ENCODE results near the gene NOB1.

The NOB1 gene

GRCh38 chr16:69706975-69707340, 47.8 kb downstream of the NOB1 start:
- Histone ChIP-seq H4K91ac (ENCODE audit: low read depth, low read length, poor library complexity) (no peak overlapping the region), H3K9ac (ENCODE audit: low read depth, low read length, poor library complexity) (no peak overlapping the region), H3K4ac (ENCODE audit: low read length) (no peak overlapping the region), H3K4me1 (ENCODE audit: control insufficient read depth in 2 of 2, insufficient read depth in 1 of 2, low read depth in 1 of 2, low read length in 2 of 2) (no peaks in the 10 kb centered on the region), H3K36me3 (replicated peaks in 1 of 2; ENCODE audit: control insufficient read depth in 2 of 2, insufficient read depth in 2 of 2, low read length in 2 of 2) (peaks cover 3 to 57% of the 10 kb centered on the region in 2 donors), H2AFZ (ENCODE audit: low read length) (no peak overlapping the region), H3K9me3 (replicated peaks in 1 of 2; ENCODE audit: control insufficient read depth in 2 of 2, insufficient read depth in 1 of 2, low read depth in 1 of 2, low read length in 2 of 2) (no peaks in the 10 kb centered on the region), H2BK120ac (ENCODE audit: low read depth, low read length) (no peak overlapping the region), H3K79me1 (ENCODE audit: low read depth, low read length) (no peaks in the 10 kb centered on the region), H4K8ac (ENCODE audit: low read depth, low read length) (no peak overlapping the region), H2BK12ac (ENCODE audit: low read length) (no peak overlapping the region), H2AK5ac (ENCODE audit: low read depth, low read length) (no peak overlapping the region), H3K4me2 (ENCODE audit: insufficient read depth, low read length, poor library complexity, severe bottlenecking) (no peak overlapping the region), H3K14ac (ENCODE audit: low read length) (no peak overlapping the region), H3K27me3 (ENCODE audit: control insufficient read depth in 3 of 3, insufficient read depth in 3 of 3, low read depth in 1 of 3, low read length in 3 of 3) (no peaks in the 10 kb centered on the region), H3K4me3 (ENCODE audit: low read length in 2 of 2) (no peak overlapping the region), H3K18ac (ENCODE audit: low read length) (no peak overlapping the region), H3K23ac (ENCODE audit: low read depth, low read length, poor library complexity) (no peak overlapping the region), H2BK5ac (ENCODE audit: low read length) (no peak overlapping the region), H3K27ac (replicated peaks; ENCODE audit: low read length) (no peak overlapping the region), H2BK15ac (ENCODE audit: low read length) (no peak overlapping the region)
- no peak for DNase-seq (ENCODE audit: low spot score)
- no CpG with 5 or more reads among the region's 2 CpGs for WGBS, 2 donors (ENCODE audit: extremely low coverage in 2 of 2, insufficient read length in 2 of 2, insufficient replicate concordance in 1 of 2)

GRCh38 chr16:69706256-69706974, 48.3 kb downstream of the NOB1 start:
- Histone ChIP-seq H4K91ac (ENCODE audit: low read depth, low read length, poor library complexity) (no peak overlapping the region), H3K79me1 (ENCODE audit: low read depth, low read length) (no peaks in the 10 kb centered on the region), H3K14ac (ENCODE audit: low read length) (no peak overlapping the region), H2AK5ac (ENCODE audit: low read depth, low read length) (no peak overlapping the region), H3K4ac (ENCODE audit: low read length) (no peak overlapping the region), H2AFZ (ENCODE audit: low read length) (no peak overlapping the region), H2BK12ac (ENCODE audit: low read length) (no peak overlapping the region), H2BK5ac (ENCODE audit: low read length) (no peak overlapping the region), H3K9ac (ENCODE audit: low read depth, low read length, poor library complexity) (no peak overlapping the region), H3K36me3 (replicated peaks in 1 of 2; ENCODE audit: control insufficient read depth in 2 of 2, insufficient read depth in 2 of 2, low read length in 2 of 2) (peaks cover 5 to 53% of the 10 kb centered on the region in 2 donors), H3K9me3 (replicated peaks in 1 of 2; ENCODE audit: control insufficient read depth in 2 of 2, insufficient read depth in 1 of 2, low read depth in 1 of 2, low read length in 2 of 2) (no peaks in the 10 kb centered on the region), H3K4me1 (ENCODE audit: control insufficient read depth in 2 of 2, insufficient read depth in 1 of 2, low read depth in 1 of 2, low read length in 2 of 2) (no peaks in the 10 kb centered on the region), H2BK120ac (ENCODE audit: low read depth, low read length) (no peak overlapping the region), H4K8ac (ENCODE audit: low read depth, low read length) (no peak overlapping the region), H2BK15ac (ENCODE audit: low read length) (no peak overlapping the region), H3K27ac (replicated peaks; ENCODE audit: low read length) (no peak overlapping the region), H3K23ac (ENCODE audit: low read depth, low read length, poor library complexity) (no peak overlapping the region), H3K4me2 (ENCODE audit: insufficient read depth, low read length, poor library complexity, severe bottlenecking) (no peak overlapping the region), H3K27me3 (ENCODE audit: control insufficient read depth in 3 of 3, insufficient read depth in 3 of 3, low read depth in 1 of 3, low read length in 3 of 3) (no peaks in the 10 kb centered on the region), H3K4me3 (ENCODE audit: low read length in 2 of 2) (no peak overlapping the region), H3K18ac (ENCODE audit: low read length) (no peak overlapping the region)
- no CpG with 5 or more reads among the region's 1 CpG for WGBS, 2 donors (ENCODE audit: extremely low coverage in 2 of 2, insufficient read length in 2 of 2, insufficient replicate concordance in 1 of 2)
- DNase-seq (ENCODE audit: low spot score) = no peak

- H2AK5ac ChIP-seq (ENCODE audit: low read depth, low read length) = no peak overlapping the region
- no peaks in the 10 kb centered on the region for H3K79me1 ChIP-seq (ENCODE audit: low read depth, low read length)
- no peak for DNase-seq (ENCODE audit: low spot score)
- no peaks in the 10 kb centered on the region for H3K27me3 ChIP-seq (ENCODE audit: control insufficient read depth in 3 of 3, insufficient read depth in 3 of 3, low read depth in 1 of 3, low read length in 3 of 3)
- no peak overlapping the region for H2BK5ac ChIP-seq (ENCODE audit: low read length)
- H3K14ac ChIP-seq (ENCODE audit: low read length) = no peak overlapping the region
- H3K4me3 ChIP-seq (ENCODE audit: low read length in 2 of 2) = no peak overlapping the region
- H3K9ac ChIP-seq (ENCODE audit: low read depth, low read length, poor library complexity) = no peak overlapping the region
- H2AFZ ChIP-seq (ENCODE audit: low read length) = no peak overlapping the region
- H3K4me2 ChIP-seq (ENCODE audit: insufficient read depth, low read length, poor library complexity, severe bottlenecking) = no peak overlapping the region
- H2BK120ac ChIP-seq (ENCODE audit: low read depth, low read length) = no peak overlapping the region
- no peak overlapping the region for H3K4ac ChIP-seq (ENCODE audit: low read length)
- no peak overlapping the region for H3K27ac ChIP-seq (replicated peaks; ENCODE audit: low read length)
- H2BK15ac ChIP-seq (ENCODE audit: low read length) = no peak overlapping the region
- no peaks in the 10 kb centered on the region for H3K4me1 ChIP-seq (ENCODE audit: control insufficient read depth in 2 of 2, insufficient read depth in 1 of 2, low read depth in 1 of 2, low read length in 2 of 2)
- no peak overlapping the region for H2BK12ac ChIP-seq (ENCODE audit: low read length)
- WGBS, 2 donors (ENCODE audit: extremely low coverage in 2 of 2, insufficient read length in 2 of 2, insufficient replicate concordance in 1 of 2) = no CpG with 5 or more reads among the region's 2 CpGs
- no peak overlapping the region for H4K91ac ChIP-seq (ENCODE audit: low read depth, low read length, poor library complexity)
- no peak overlapping the region for H4K8ac ChIP-seq (ENCODE audit: low read depth, low read length)
- no peaks in the 10 kb centered on the region for H3K9me3 ChIP-seq (replicated peaks in 1 of 2; ENCODE audit: control insufficient read depth in 2 of 2, insufficient read depth in 1 of 2, low read depth in 1 of 2, low read length in 2 of 2)
- peaks cover 2 to 62% of the 10 kb centered on the region in 2 donors for H3K36me3 ChIP-seq (replicated peaks in 1 of 2; ENCODE audit: control insufficient read depth in 2 of 2, insufficient read depth in 2 of 2, low read length in 2 of 2)
- no peak overlapping the region for H3K18ac ChIP-seq (ENCODE audit: low read length)
- no peak overlapping the region for H3K23ac ChIP-seq (ENCODE audit: low read depth, low read length, poor library complexity)
Observed at GRCh38 chr16:69703638-69704037, 51.1 kb downstream of the NOB1 start.

DNA sequence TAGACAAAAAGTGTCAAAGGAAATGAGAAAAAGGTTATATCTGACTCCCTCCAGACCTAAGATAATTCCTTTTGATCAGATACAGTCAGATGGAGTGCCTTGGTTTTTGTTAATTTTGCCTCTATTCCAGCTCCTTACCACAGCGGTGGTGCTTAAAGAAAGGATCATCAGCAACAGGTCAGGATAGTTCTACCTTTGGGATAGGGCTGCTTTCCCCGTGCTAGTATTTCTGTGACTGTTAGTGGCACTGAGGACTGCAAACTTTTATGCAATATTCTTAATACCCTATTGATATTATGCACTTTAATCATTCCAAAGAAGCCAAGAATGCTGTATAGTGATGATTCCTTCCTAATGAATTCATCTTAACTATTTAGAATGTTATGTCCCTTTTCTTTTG, 52.9 kb downstream of the NOB1 start:
- Histone ChIP-seq H2BK15ac (ENCODE audit: low read length) (no peak overlapping the region), H3K9me3 (replicated peaks in 1 of 2; ENCODE audit: control insufficient read depth in 2 of 2, insufficient read depth in 1 of 2, low read depth in 1 of 2, low read length in 2 of 2) (no peaks in the 10 kb centered on the region), H3K27me3 (ENCODE audit: control insufficient read depth in 3 of 3, insufficient read depth in 3 of 3, low read depth in 1 of 3, low read length in 3 of 3) (no peaks in the 10 kb centered on the region), H3K4me3 (ENCODE audit: low read length in 2 of 2) (no peak overlapping the region), H3K14ac (ENCODE audit: low read length) (no peak overlapping the region), H4K8ac (ENCODE audit: low read depth, low read length) (no peak overlapping the region), H2AFZ (ENCODE audit: low read length) (no peak overlapping the region), H3K4me1 (ENCODE audit: control insufficient read depth in 2 of 2, insufficient read depth in 1 of 2, low read depth in 1 of 2, low read length in 2 of 2) (peaks cover 0 to 2% of the 10 kb centered on the region in 2 donors), H3K9ac (ENCODE audit: low read depth, low read length, poor library complexity) (no peak overlapping the region), H2AK5ac (ENCODE audit: low read depth, low read length) (no peak overlapping the region), H3K27ac (replicated peaks; ENCODE audit: low read length) (no peak overlapping the region), H2BK5ac (ENCODE audit: low read length) (no peak overlapping the region), H3K4me2 (ENCODE audit: insufficient read depth, low read length, poor library complexity, severe bottlenecking) (no peak overlapping the region), H3K4ac (ENCODE audit: low read length) (no peak overlapping the region), H3K36me3 (replicated peaks in 1 of 2; ENCODE audit: control insufficient read depth in 2 of 2, insufficient read depth in 2 of 2, low read length in 2 of 2) (peaks cover 2 to 63% of the 10 kb centered on the region in 2 donors), H4K91ac (ENCODE audit: low read depth, low read length, poor library complexity) (no peak overlapping the region), H2BK120ac (ENCODE audit: low read depth, low read length) (no peak overlapping the region), H3K79me1 (ENCODE audit: low read depth, low read length) (no peaks in the 10 kb centered on the region), H2BK12ac (ENCODE audit: low read length) (no peak overlapping the region), H3K18ac (ENCODE audit: low read length) (no peak overlapping the region), H3K23ac (ENCODE audit: low read depth, low read length, poor library complexity) (no peak overlapping the region)
- no CpG with 5 or more reads among the region's 2 CpGs for WGBS, 2 donors (ENCODE audit: extremely low coverage in 2 of 2, insufficient read length in 2 of 2, insufficient replicate concordance in 1 of 2)
- DNase-seq (ENCODE audit: low spot score) = no peak

Measured in neuronal stem cell (in vitro differentiated cells).